GM13977 (cell line): ENCODE measurements around the gene GUCY1A2.

Source experiments
- DNase-seq: peaks from one replicate; pipeline ENCODE4 v3.0.0; 2012; ENCODE audit warnings: low spot score
- CTCF ChIP-seq: IDR thresholded peaks from 2 replicates; pipeline ENCODE4 v1.5.1; 2012; ENCODE audit warnings: mild to moderate bottlenecking, control low read depth; ENCODE audit not compliant: insufficient read depth; ENCODE audit errors: extremely low read depth, missing control alignments
- in situ Hi-C: fragments of 300-500 bp; cut with MboI; formaldehyde crosslinking; loops from one replicate; pipeline ENCODE4 v1.12.0; 2022; ENCODE audit warnings: low sequenced_read_pairs, low pct_unique_long_range_greater_than_20kb, mixed read lengths, inconsistent platforms; ENCODE audit not compliant: unreplicated experiment

The GUCY1A2 gene

GRCh38 chr11:106875013-106875412 is 143.3 kb downstream of the GUCY1A2 start:
- in situ Hi-C loops: no loop called here
- no peak for DNase-seq
- no peak for TF ChIP-seq CTCF

- DNase-seq: no peak
- in situ Hi-C loops: no loop called here
- no peak for TF ChIP-seq CTCF
These were observed 146.0 kb downstream of the GUCY1A2 start for GRCh38 chr11:106872246-106872645.

GRCh38 chr11:106858200-106858599 is 160.1 kb downstream of the GUCY1A2 start:
- DNase-seq: no peak
- TF ChIP-seq CTCF: no peak
- in situ Hi-C loops: no loop called here

- TF ChIP-seq CTCF: no peak
- in situ Hi-C loops: no loop called here
- DNase-seq: no peak
These were observed 161.7 kb downstream of the GUCY1A2 start for GRCh38 chr11:106856566-106856965.

- DNase-seq: no peak
- no peak for TF ChIP-seq CTCF
- in situ Hi-C loops: no loop called here
These were observed 163.8 kb downstream of the GUCY1A2 start for GRCh38 chr11:106854429-106854828.

GRCh38 chr11:106853850-106854401 is 164.3 kb downstream of the GUCY1A2 start:
- no peak for DNase-seq
- in situ Hi-C loops: no loop called here
- no peak for TF ChIP-seq CTCF

GRCh38 chr11:106852779-106853178 is 165.5 kb downstream of the GUCY1A2 start:
- in situ Hi-C loops: no loop called here
- TF ChIP-seq CTCF: no peak
- DNase-seq: no peak
